Smooth muscle cell (in vitro differentiated cells): ENCODE data around the gene MSI2. TPM values are rescaled to one million over a fixed set of nuclear protein-coding genes. Genes with fewer than 3 reads are reported as not detected.

ENCODE experiments used
- DNase-seq: peaks from one replicate; lab custom pipeline; 2025; ENCODE audit not compliant: unreplicated experiment; lab: John Stamatoyannopoulos, UW
- H2AFZ ChIP-seq: fragments of 200-600 bp; sonication (generic); 2 replicates; pipeline ENCODE4 v1.6.0; 2016; ENCODE audit warnings: antibody characterized with exemption, low read depth, mild to moderate bottlenecking
- H3F3A ChIP-seq: fragments of 200-600 bp; sonication (generic); 2 replicates; pipeline ENCODE4 v1.6.0; 2017; ENCODE audit warnings: antibody characterized with exemption, low read depth
- H3K27ac ChIP-seq: fragments of 200-600 bp; sonication (generic); 2 replicates; pipeline ENCODE4 v1.5.1; 2016; ENCODE audit warnings: low read depth, mild to moderate bottlenecking
- H3K27me3 ChIP-seq: fragments of 200-600 bp; sonication (generic); 2 replicates; pipeline ENCODE4 v1.6.1; 2016; ENCODE audit warnings: low read depth, mild to moderate bottlenecking
- H3K36me3 ChIP-seq: fragments of 200-600 bp; sonication (generic); 2 replicates; pipeline ENCODE4 v1.5.1; 2016; ENCODE audit warnings: low read depth
- H3K4me1 ChIP-seq: fragments of 200-600 bp; sonication (generic); 2 replicates; pipeline ENCODE4 v1.5.1; 2016; ENCODE audit warnings: low read depth
- H3K4me2 ChIP-seq: fragments of 200-600 bp; sonication (generic); 2 replicates; pipeline ENCODE4 v1.6.0; 2016; ENCODE audit warnings: mild to moderate bottlenecking
- H3K4me3 ChIP-seq: fragments of 200-600 bp; sonication (generic); 2 replicates; pipeline ENCODE4 v1.5.1; 2016; ENCODE audit warnings: mild to moderate bottlenecking
- H3K79me2 ChIP-seq: fragments of 200-600 bp; sonication (generic); 2 replicates; pipeline ENCODE4 v1.6.0; 2016; ENCODE audit warnings: low read depth, mild to moderate bottlenecking
- H3K9ac ChIP-seq: fragments of 200-600 bp; sonication (generic); 2 replicates; pipeline ENCODE4 v1.6.0; 2016; ENCODE audit warnings: low read depth
- H3K9me3 ChIP-seq: fragments of 200-600 bp; sonication (generic); replicated peaks from 2 replicates; pipeline ENCODE4 v1.5.1; 2016; ENCODE audit warnings: low read depth
- H4K20me1 ChIP-seq: fragments of 200-600 bp; sonication (generic); 2 replicates; pipeline ENCODE4 v1.6.0; 2016; ENCODE audit warnings: low read depth
- CTCF ChIP-seq: fragments of 200-600 bp; sonication (generic); IDR thresholded peaks from 2 replicates; pipeline ENCODE4 v1.5.1; 2017; ENCODE audit warnings: borderline replicate concordance, mild to moderate bottlenecking, antibody characterized with exemption; ENCODE audit not compliant: insufficient read depth, poor library complexity, severe bottlenecking
- WGBS: methylation state at CpG from one replicate; pipeline ENCODE4 v1.1.7; 2016; ENCODE audit warnings: low lambda C conversion rate; 5-methylcytosine and 5-hydroxymethylcytosine counted together
- polyA plus RNA-seq: library from polyadenylated mRNA; unstranded; fragments of >200 nt; fragmentation: Nextera tagmentation; extraction: Ambion mirVana; gene quantifications from 2 replicates; pipeline ENCODE4 v1.2.1, GENCODE V29; 2016
- total RNA-seq: library from RNA; depleted of rRNA; stranded (reverse); fragments of >200 nt; gene quantifications from 2 replicates; pipeline ENCODE4 v1.2.3, GENCODE V29; 2014

MSI2 gene
- total and polyA plus RNA-seq, 2 experiments from 2014 or later: 5.7 to 36.5 TPM

- Histone ChIP-seq H2AFZ (no peak overlapping the region), H3K4me1 (no peaks in the 10 kb centered on the region), H3K9me3 (no peaks in the 10 kb centered on the region), H3K9ac (no peak overlapping the region), H3K79me2 (no peaks in the 10 kb centered on the region), H3K4me3 (no peak overlapping the region), H3F3A (no peaks in the 10 kb centered on the region), H3K27ac (no peak overlapping the region), H4K20me1 (no peaks in the 10 kb centered on the region), H3K27me3 (no peaks in the 10 kb centered on the region), H3K4me2 (no peak overlapping the region), H3K36me3 (no peaks in the 10 kb centered on the region)
- TF ChIP-seq CTCF: no peak
- WGBS: 99% methylated on average over 16 of the region's 16 CpGs
- DNase-seq: no peak
Measured at GRCh38 chr17:57682701-57683100, 426.4 kb downstream of the MSI2 start.

GRCh38 chr17:57684711-57685498, 428.6 kb downstream of the MSI2 start:
- Histone ChIP-seq H3K27me3 (no peaks in the 10 kb centered on the region), H3K79me2 (no peaks in the 10 kb centered on the region), H3F3A (no peaks in the 10 kb centered on the region), H3K36me3 (no peaks in the 10 kb centered on the region), H3K4me2 (no peak overlapping the region), H3K9me3 (no peaks in the 10 kb centered on the region), H3K4me3 (no peak overlapping the region), H3K27ac (no peak overlapping the region), H2AFZ (no peak overlapping the region), H3K9ac (no peak overlapping the region), H3K4me1 (no peaks in the 10 kb centered on the region), H4K20me1 (no peaks in the 10 kb centered on the region)
- 93% methylated on average over 13 of the region's 13 CpGs for WGBS
- DNase-seq: no peak
- no peak for TF ChIP-seq CTCF

- 77% methylated on average over 7 of the region's 7 CpGs for WGBS
- no peaks in the 10 kb centered on the region for H3F3A ChIP-seq
- no peaks in the 10 kb centered on the region for H3K27me3 ChIP-seq
- H3K9me3 ChIP-seq: no peaks in the 10 kb centered on the region
- no peak overlapping the region for H3K4me2 ChIP-seq
- no peak for TF ChIP-seq CTCF
- no peaks in the 10 kb centered on the region for H3K4me1 ChIP-seq
- no peak overlapping the region for H3K27ac ChIP-seq
- H3K79me2 ChIP-seq: no peaks in the 10 kb centered on the region
- no peaks in the 10 kb centered on the region for H3K36me3 ChIP-seq
- no peak for DNase-seq
- H3K9ac ChIP-seq: no peak overlapping the region
- no peaks in the 10 kb centered on the region for H4K20me1 ChIP-seq
- H3K4me3 ChIP-seq: no peak overlapping the region
- no peak overlapping the region for H2AFZ ChIP-seq
Measured at GRCh38 chr17:57685499-57686132, 429.3 kb downstream of the MSI2 start.
